ENCODE measurements around the gene BHLHE41. TPM values are rescaled to one million over a fixed set of nuclear protein-coding genes. Genes with fewer than 3 reads are reported as not detected.

BHLHE41 gene
- total RNA-seq, 1 experiment from 2014 or later, result 7.6 TPM

- TF ChIP-seq ATF2 (CRISPR knock-in tag; IDR thresholded peaks at IDR 0.05; ENCODE audit: borderline replicate concordance, low read depth) (no peak), HMGXB4 (CRISPR knock-in tag; IDR thresholded peaks at IDR 0.05) (no peak), FOXP4 (CRISPR knock-in tag; IDR thresholded peaks at IDR 0.05) (no peak), GTF2I (CRISPR knock-in tag; conservative IDR thresholded peaks at IDR 0.05) (no peak), MXD4 (CRISPR knock-in tag; IDR thresholded peaks at IDR 0.05; ENCODE audit: borderline replicate concordance) (no peak)
Observed at GRCh38 chr12:26136688-26137087, 11.9 kb upstream of the BHLHE41 start (continued).

GRCh38 chr12:26135571-26135970 lies 10.7 kb upstream of the BHLHE41 start:
- peaks cover 12% of the 10 kb centered on the region for H3K27me3 Mint-ChIP-seq (ENCODE audit: low read depth)
- H3K9me3 Mint-ChIP-seq, result no peaks in the 10 kb centered on the region
- TF ChIP-seq NFATC4 (CRISPR knock-in tag; IDR thresholded peaks at IDR 0.05), result no peak
- no peak overlapping the region for H3K27ac Mint-ChIP-seq
- CTCF ChIA-PET, result no interaction called here
- ATAC-seq, result no peak; the same call in 1 of the 2 replicates
- H3K36me3 Mint-ChIP-seq, result no peaks in the 10 kb centered on the region
- no peak for DNase-seq (ENCODE audit: low spot score)
- POLR2A ChIA-PET, result interaction anchor here (0.6 to 1.1 kb wide), 2 partner anchors 43 to 1842 kb away, joined by 3 to 4 read pairs; no protein-coding TSS in a partner anchor
- H3K4me1 Mint-ChIP-seq, result peaks cover 25% of the 10 kb centered on the region
- no peak overlapping the region for H3K4me3 Mint-ChIP-seq

GRCh38 chr12:26135010-26135420 lies 10.2 kb upstream of the BHLHE41 start:
- DNase-seq (ENCODE audit: low spot score) (no peak), ATAC-seq (peak; percentile 22; the same call in 1 of the 2 replicates)
- ChIA-PET POLR2A (interaction anchor here (0.6 to 1.1 kb wide), 2 partner anchors 43 to 1843 kb away, joined by 3 to 4 read pairs; no protein-coding TSS in a partner anchor), CTCF (no interaction called here)
- no peak overlapping the region for H3K27ac Mint-ChIP-seq
- H3K27me3 Mint-ChIP-seq (ENCODE audit: low read depth), result peaks cover 15% of the 10 kb centered on the region
- no peaks in the 10 kb centered on the region for H3K9me3 Mint-ChIP-seq
- no peaks in the 10 kb centered on the region for H3K36me3 Mint-ChIP-seq
- no peak overlapping the region for H3K4me3 Mint-ChIP-seq
- peaks cover 26% of the 10 kb centered on the region for H3K4me1 Mint-ChIP-seq
- TF ChIP-seq HMGXB4 (CRISPR knock-in tag; IDR thresholded peaks at IDR 0.05), result no peak
- TF ChIP-seq AR (CRISPR knock-in tag; IDR thresholded peaks at IDR 0.05), result no peak
- no peak for TF ChIP-seq ZBTB43 (CRISPR knock-in tag; IDR thresholded peaks at IDR 0.05)
- TF ChIP-seq ZNF138 (CRISPR knock-in tag; conservative IDR thresholded peaks at IDR 0.05), result no peak
- TF ChIP-seq MXD4 (CRISPR knock-in tag; IDR thresholded peaks at IDR 0.05; ENCODE audit: borderline replicate concordance), result no peak
- TF ChIP-seq ZNF425 (CRISPR knock-in tag; conservative IDR thresholded peaks at IDR 0.05), result no peak
- TF ChIP-seq FOXP1 (CRISPR knock-in tag; IDR thresholded peaks at IDR 0.05; ENCODE audit: borderline replicate concordance), result no peak
- no peak for TF ChIP-seq TEAD4 (CRISPR knock-in tag; IDR thresholded peaks at IDR 0.05)
- TF ChIP-seq USF2 (CRISPR knock-in tag; IDR thresholded peaks at IDR 0.05), result no peak
- TF ChIP-seq MYBL2 (CRISPR knock-in tag; IDR thresholded peaks at IDR 0.05), result no peak
- TF ChIP-seq CTCF (IDR thresholded peaks at IDR 0.05), result no peak

Data from WTC11 (cell line).